K562 (cell line): ENCODE measurements around the gene PNMA8C. TPM values are rescaled to one million over a fixed set of nuclear protein-coding genes. Genes with fewer than 3 reads are reported as not detected.

Experiments used
- ATAC-seq: fragments of 200-7000 bp; cut with Tn5 transposase; 3 replicates; pipeline ENCODE4 v1.9.1; 2020; ENCODE audit warnings: moderate library complexity
- BruUV-seq: library from RNA; stranded (reverse); fragments of 400-500 nt; replicated peaks from 2 replicates; lab custom pipeline; 2021; lab: Mats Ljungman, UMichigan
- CTCF ChIA-PET: fragments of 300-600 bp; formaldehyde crosslinking; extraction: SDS; loops from one replicate; lab custom pipeline; 2021; ENCODE audit warnings: low intra/inter-chr PET ratio; lab: Yijun Ruan, JAX
- POLR2A ChIA-PET: fragments of 300-600, 350-650 bp; sonication (Branson Sonifier 250); formaldehyde crosslinking; extraction: SDS; loops from one replicate; lab custom pipeline; 2021; ENCODE audit warnings: antibody characterized with exemption, inconsistent platforms; lab: Yijun Ruan, JAX
- DNase-seq, 4 experiments: peaks; one replicate each; pipeline versions ENCODE4 v3.0.0 to v3.0.0-alpha.2; 2011 to 2018; ENCODE audit warnings: low spot score in 3 of 4, mixed read lengths in 3 of 4; ENCODE audit errors: extremely low read depth in 1 of 4
- FAIRE-seq: peaks from 2 replicates; lab custom pipeline; 2011; peaks lifted over from hg19 to GRCh38; lab: Jason Lieb, UNC
- H2AFZ ChIP-seq: 2 replicates; pipeline ENCODE4 v1.6.0; 2011; ENCODE audit warnings: low read depth, low read length, control low read depth, inconsistent platforms
- H3K27ac ChIP-seq: fragments of 200-600 bp; 3 replicates; pipeline ENCODE4 v1.8.0; 2011; ENCODE audit warnings: low read depth, mild to moderate bottlenecking, control low read depth, inconsistent platforms, low read length, moderate library complexity, mixed read lengths; ENCODE audit errors: extremely low read depth
- H3K27me3 ChIP-seq, 2 experiments: fragments of 300-600 bp in 1 of 2; 2 replicates in 1 of 2; 3 replicates in 1 of 2; pipeline versions ENCODE4 v1.6.0 to v1.8.0; 2011; ENCODE audit warnings: inconsistent platforms in 2 of 2, low read length in 2 of 2, mild to moderate bottlenecking in 1 of 2, mixed read lengths in 1 of 2, moderate library complexity in 1 of 2; ENCODE audit not compliant: control insufficient read depth in 2 of 2, insufficient read depth in 2 of 2
- H3K36me3 ChIP-seq: fragments of 300-600 bp; 3 replicates; pipeline ENCODE4 v1.8.0; 2011; ENCODE audit warnings: mild to moderate bottlenecking, low read length, inconsistent platforms; ENCODE audit not compliant: control insufficient read depth, insufficient read depth
- H3K4me1 ChIP-seq, 2 experiments: fragments of 200-600 bp in 1 of 2; replicated peaks in 1 of 2; 2 replicates in 1 of 2; 3 replicates in 1 of 2; pipeline versions ENCODE4 v1.5.1 to v1.8.0; 2011; ENCODE audit warnings: inconsistent platforms in 2 of 2, low read length in 2 of 2, mild to moderate bottlenecking in 1 of 2, mixed read lengths in 1 of 2, moderate library complexity in 1 of 2; ENCODE audit not compliant: control insufficient read depth in 2 of 2, insufficient read depth in 2 of 2
- H3K4me2 ChIP-seq: 2 replicates; pipeline ENCODE4 v1.6.1; 2011; ENCODE audit warnings: low read length, control low read depth, inconsistent platforms, mixed read lengths; ENCODE audit not compliant: insufficient read depth
- H3K4me3 ChIP-seq: fragments of 200-600 bp; sonication (generic), shearing (Covaris generic); 2 replicates; pipeline ENCODE4 v1.5.1; 2016; ENCODE audit warnings: control low read depth, inconsistent platforms
- H3K79me2 ChIP-seq: fragments of 200-600 bp; 3 replicates; pipeline ENCODE4 v1.8.0; 2011; ENCODE audit warnings: low read length, inconsistent platforms; ENCODE audit not compliant: control insufficient read depth, insufficient read depth
- H3K9ac ChIP-seq, 2 experiments: 2 replicates each; pipeline versions ENCODE4 v1.6.0 to v1.6.1; 2011; ENCODE audit warnings: low read depth in 2 of 2, low read length in 2 of 2, control low read depth in 1 of 2, inconsistent platforms in 1 of 2, mild to moderate bottlenecking in 1 of 2, mixed read lengths in 1 of 2; ENCODE audit not compliant: insufficient read depth in 1 of 2
- H3K9me1 ChIP-seq: one replicate; pipeline ENCODE4 v1.6.0; 2011; ENCODE audit warnings: inconsistent platforms, mild to moderate bottlenecking, low read length, moderate library complexity; ENCODE audit not compliant: control insufficient read depth, insufficient read depth
- H3K9me3 ChIP-seq: replicated peaks from 2 replicates; pipeline ENCODE4 v1.5.1; 2011; ENCODE audit warnings: low read depth, low read length, inconsistent platforms; ENCODE audit not compliant: control insufficient read depth, insufficient read depth
- H4K20me1 ChIP-seq: replicated peaks from 2 replicates; pipeline ENCODE4 v1.6.1; 2011; ENCODE audit warnings: low read length, inconsistent platforms, mixed read lengths; ENCODE audit not compliant: control insufficient read depth, insufficient read depth
- CEBPG ChIP-seq, 3 experiments: fragments of 200-800 bp in 1 of 3; sonication (Bioruptor generic) in 1 of 3; sonication (generic) in 1 of 3; formaldehyde crosslinking in 1 of 3; IDR thresholded peaks in 2 of 3; conservative IDR thresholded peaks in 1 of 3; 2 replicates each; pipeline versions ENCODE4 v1.6.1 to v1.8.0; 2016 to 2022; ENCODE audit warnings: missing compliant biosample characterization in 2 of 3, missing genetic modification characterization in 2 of 3, mild to moderate bottlenecking in 1 of 3, missing genetic modification reagents in 1 of 3
- HMG20B ChIP-seq: fragments of 250-450 bp; sonication (Bioruptor Pico); IDR thresholded peaks from 2 replicates; pipeline ENCODE4 v1.5.0; 2021; ENCODE audit warnings: mild to moderate bottlenecking
- NFRKB ChIP-seq: fragments of 450-650 bp; IDR thresholded peaks from 2 replicates; pipeline ENCODE4 v1.6.1; 2016; ENCODE audit warnings: low read depth
- RHOXF2B ChIP-seq: fragments of 250-450 bp; sonication (Bioruptor Pico); conservative IDR thresholded peaks from 2 replicates; pipeline ENCODE4 v1.5.1; 2021
- STAG1 ChIP-seq: sonication (generic); formaldehyde crosslinking; IDR thresholded peaks from 2 replicates; pipeline ENCODE4 v1.5.0; 2020; ENCODE audit warnings: missing genetic modification reagents, borderline replicate concordance
- WGBS: fragments of 100-300 bp; shearing (Covaris generic); methylation state at CpG from one replicate; pipeline ENCODE4 v1.1.6; 2016; ENCODE audit warnings: low coverage, mixed read lengths; ENCODE audit not compliant: insufficient coverage; ENCODE audit errors: missing lambda C conversion rate; 5-methylcytosine and 5-hydroxymethylcytosine counted together
- in situ Hi-C: fragments of 300-500 bp; cut with MboI; formaldehyde crosslinking; loops from 4 replicates; pipeline ENCODE4 v1.15.0; 2018; ENCODE audit warnings: inconsistent platforms, mixed read lengths
- intact Hi-C: fragments of 100-400 bp; cut with micrococcal nuclease; formaldehyde crosslinking; loops from 2 replicates; pipeline ENCODE4 v1.14.2; 2022
- polyA plus RNA-seq, 8 experiments: library from polyadenylated mRNA; depleted of rRNA in 4 of 8; stranded (reverse) in 5 of 8; unstranded in 3 of 8; fragments of >200 nt; fragmentation: Nextera tagmentation in 2 of 8; fragmentation: Illumina TruSeq in 1 of 8; extraction: Ambion mirVana in 2 of 8; extraction: Trizol in 1 of 8; gene quantifications; 2 replicates each; pipeline versions ENCODE4 v1.2.1 to v1.2.3, GENCODE V29; 2011 to 2014; ENCODE audit warnings: inconsistent platforms in 1 of 8, missing spikeins in 1 of 8
- total RNA-seq, 7 experiments: library from RNA; depleted of rRNA in 6 of 7; stranded (reverse); fragments of >200 nt in 6 of 7; fragmentation: Illumina TruSeq in 2 of 7; extraction: Trizol in 2 of 7; gene quantifications; 2 replicates each; pipeline versions ENCODE4 v1.2.1 to v1.2.3, GENCODE V29; 2011 to 2021; ENCODE audit warnings: low replicate concordance in 1 of 7
- TF ChIP-seq, protein P1 (sequence below): fragments of 150-350 bp; conservative IDR thresholded peaks from 2 replicates; pipeline ENCODE4 v1.6.1; 2014; ENCODE audit warnings: low read length

The PNMA8C gene
- total and polyA plus RNA-seq, 9 of the 15 experiments (the other 6 are each of a cell fraction or from before 2014, with no cell fraction given), result 0.04 to 0.05 (median 0.05) TPM; not detected in 6

DNA sequence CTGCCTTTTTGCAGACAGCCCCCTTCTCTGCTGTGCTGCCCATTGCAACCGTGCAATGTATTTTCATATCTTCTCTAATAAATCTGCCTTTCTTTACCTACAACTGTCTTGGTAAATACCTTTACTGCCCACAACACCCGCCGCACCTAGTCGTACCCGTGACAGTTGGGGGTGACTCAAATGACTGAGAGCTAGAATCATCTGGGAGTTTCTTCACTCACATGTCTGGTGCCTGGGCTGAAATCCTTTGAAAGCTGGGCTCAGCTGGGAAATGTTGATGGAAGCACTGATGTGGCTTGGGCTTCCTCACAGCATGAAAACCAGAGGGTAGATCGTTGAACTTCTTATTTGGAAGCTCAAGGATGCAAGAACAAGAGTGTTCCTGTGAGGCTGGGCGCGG, 45.5 kb upstream of the PNMA8C start:
- intact Hi-C loops, result no loop called here
- no peak for DNase-seq
- 42% methylated on average over 8 of the region's 8 CpGs for WGBS
- POLR2A ChIA-PET, result interaction anchor here (0.7 kb wide), 1 partner anchor 89 kb away, joined by 3 read pairs; no protein-coding TSS in a partner anchor
- H2AFZ ChIP-seq, result no peak overlapping the region
- H3K27ac ChIP-seq, result no peak overlapping the region
- peaks cover 2 to 22% of the 10 kb centered on the region in 2 experiments; a peak in 3 of 5 replicates for H3K4me1 ChIP-seq
- no peak overlapping the region for H3K4me2 ChIP-seq
- no peak for ATAC-seq
- H3K36me3 ChIP-seq, result peaks cover 11% of the 10 kb centered on the region; the same call in 1 of the 3 replicates
- TF ChIP-seq CEBPG (CRISPR knock-in tag; IDR thresholded peaks at IDR 0.05) (no peak), CEBPG (tag; conservative IDR thresholded peaks at IDR 0.05 in 1 of 2, IDR thresholded peaks at IDR 0.05 in 1 of 2) (no peak), RHOXF2B (CRISPR knock-in tag) (no peak), HMG20B (CRISPR knock-in tag) (no peak), NFRKB (no peak), STAG1 (CRISPR knock-in tag) (no peak)
- TF ChIP-seq, protein P1, sequence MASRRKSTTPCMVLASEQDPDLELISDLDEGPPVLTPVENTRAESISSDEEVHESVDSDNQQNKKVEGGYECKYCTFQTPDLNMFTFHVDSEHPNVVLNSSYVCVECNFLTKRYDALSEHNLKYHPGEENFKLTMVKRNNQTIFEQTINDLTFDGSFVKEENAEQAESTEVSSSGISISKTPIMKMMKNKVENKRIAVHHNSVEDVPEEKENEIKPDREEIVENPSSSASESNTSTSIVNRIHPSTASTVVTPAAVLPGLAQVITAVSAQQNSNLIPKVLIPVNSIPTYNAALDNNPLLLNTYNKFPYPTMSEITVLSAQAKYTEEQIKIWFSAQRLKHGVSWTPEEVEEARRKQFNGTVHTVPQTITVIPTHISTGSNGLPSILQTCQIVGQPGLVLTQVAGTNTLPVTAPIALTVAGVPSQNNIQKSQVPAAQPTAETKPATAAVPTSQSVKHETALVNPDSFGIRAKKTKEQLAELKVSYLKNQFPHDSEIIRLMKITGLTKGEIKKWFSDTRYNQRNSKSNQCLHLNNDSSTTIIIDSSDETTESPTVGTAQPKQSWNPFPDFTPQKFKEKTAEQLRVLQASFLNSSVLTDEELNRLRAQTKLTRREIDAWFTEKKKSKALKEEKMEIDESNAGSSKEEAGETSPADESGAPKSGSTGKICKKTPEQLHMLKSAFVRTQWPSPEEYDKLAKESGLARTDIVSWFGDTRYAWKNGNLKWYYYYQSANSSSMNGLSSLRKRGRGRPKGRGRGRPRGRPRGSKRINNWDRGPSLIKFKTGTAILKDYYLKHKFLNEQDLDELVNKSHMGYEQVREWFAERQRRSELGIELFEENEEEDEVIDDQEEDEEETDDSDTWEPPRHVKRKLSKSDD, result no peak
- no peaks in the 10 kb centered on the region for H3K9me1 ChIP-seq
- CTCF ChIA-PET, result interaction anchor here (0.6 kb wide), 1 partner anchor 440 kb away, joined by 4 read pairs; no protein-coding TSS in a partner anchor
- BruUV-seq, result no TSS peak
- H3K4me3 ChIP-seq, result no peak overlapping the region
- no peaks in the 10 kb centered on the region for H4K20me1 ChIP-seq
- peaks cover 12% of the 10 kb centered on the region for H3K79me2 ChIP-seq
- FAIRE-seq, result no peak
- H3K9me3 ChIP-seq, result no peaks in the 10 kb centered on the region
- in situ Hi-C loops, result no loop called here
- no peak overlapping the region for H3K9ac ChIP-seq
- H3K27me3 ChIP-seq, result peaks cover 4 to 30% of the 10 kb centered on the region in 2 experiments; a peak in 4 of 5 replicates
